HG03095 (cell line): Measurements from ENCODE around the gene TBC1D4.

ENCODE experiments used
- ATAC-seq: cut with Tn5 transposase; IDR thresholded peaks from one replicate; pipeline ENCODE4 v1.9.1; 2021; ENCODE audit warnings: moderate library complexity; ENCODE audit not compliant: unreplicated experiment

The TBC1D4 gene

GRCh38 chr13:75419656-75420055 is 62.3 kb downstream of the TBC1D4 start:
- ATAC-seq: no peak

GRCh38 chr13:75418997-75419396 is 63.0 kb downstream of the TBC1D4 start:
- no peak for ATAC-seq

GRCh38 chr13:75418186-75418843 is 63.7 kb downstream of the TBC1D4 start:
- no peak for ATAC-seq

GRCh38 chr13:75417656-75418055 is 64.3 kb downstream of the TBC1D4 start:
- no peak for ATAC-seq

- ATAC-seq: no peak
Measured at GRCh38 chr13:75417012-75417384, 65.0 kb downstream of the TBC1D4 start.

- ATAC-seq: no peak
Measured at GRCh38 chr13:75416327-75417011, 65.5 kb downstream of the TBC1D4 start.

GRCh38 chr13:75415694-75416093 is 66.3 kb downstream of the TBC1D4 start:
- no peak for ATAC-seq

GRCh38 chr13:75415171-75415570 is 66.8 kb downstream of the TBC1D4 start:
- ATAC-seq: no peak

- ATAC-seq: no peak
Measured at GRCh38 chr13:75414036-75414827, 67.7 kb downstream of the TBC1D4 start.

GRCh38 chr13:75411924-75412537 is 69.9 kb downstream of the TBC1D4 start:
- ATAC-seq: no peak

GRCh38 chr13:75410207-75410606 is 71.8 kb downstream of the TBC1D4 start:
- no peak for ATAC-seq

GRCh38 chr13:75407998-75408397 is 74.0 kb downstream of the TBC1D4 start:
- ATAC-seq: no peak

- ATAC-seq: no peak
Measured at GRCh38 chr13:75407473-75407872, 74.5 kb downstream of the TBC1D4 start.

- ATAC-seq: no peak
Measured at GRCh38 chr13:75405976-75406703, 75.8 kb downstream of the TBC1D4 start.

GRCh38 chr13:75404726-75405125 is 77.2 kb downstream of the TBC1D4 start:
- ATAC-seq: no peak

- ATAC-seq: no peak
Measured at GRCh38 chr13:75402787-75403186, 79.2 kb downstream of the TBC1D4 start.

- ATAC-seq: no peak
Measured at GRCh38 chr13:75400775-75401174, 81.2 kb downstream of the TBC1D4 start.

- no peak for ATAC-seq
Measured at GRCh38 chr13:75399879-75400217, 82.1 kb downstream of the TBC1D4 start.

GRCh38 chr13:75399168-75399878 is 82.6 kb downstream of the TBC1D4 start:
- ATAC-seq: no peak

GRCh38 chr13:75398072-75398471 is 83.9 kb downstream of the TBC1D4 start:
- no peak for ATAC-seq
